Neuronal stem cell (in vitro differentiated cells): ENCODE data around the gene TNS3.
A peak's percentile ranks its signal among the peaks of the same experiment; 100 is the strongest.

Source experiments
- DNase-seq: peaks from one replicate; pipeline ENCODE4 v3.0.0-alpha.2; 2013; ENCODE audit warnings: low spot score
- H2AFZ ChIP-seq: one replicate; pipeline ENCODE4 v1.6.1; 2013; ENCODE audit warnings: mild to moderate bottlenecking, low read length, inconsistent platforms
- H2AK5ac ChIP-seq: 2 replicates; pipeline ENCODE4 v1.6.1; 2013; ENCODE audit warnings: low read depth, mild to moderate bottlenecking, inconsistent platforms, low read length, moderate library complexity, mixed read lengths
- H2BK120ac ChIP-seq: 2 replicates; pipeline ENCODE4 v1.6.1; 2013; ENCODE audit warnings: low read depth, mild to moderate bottlenecking, inconsistent platforms, low read length, moderate library complexity, mixed read lengths
- H2BK12ac ChIP-seq: one replicate; pipeline ENCODE4 v1.6.1; 2013; ENCODE audit warnings: low read length, inconsistent platforms
- H2BK15ac ChIP-seq: 2 replicates; pipeline ENCODE4 v1.6.1; 2013; ENCODE audit warnings: mild to moderate bottlenecking, low read length, inconsistent platforms, mixed read lengths
- H2BK5ac ChIP-seq: one replicate; pipeline ENCODE4 v1.6.1; 2013; ENCODE audit warnings: inconsistent platforms, mild to moderate bottlenecking, low read length, moderate library complexity
- H3K14ac ChIP-seq: one replicate; pipeline ENCODE4 v1.6.1; 2013; ENCODE audit warnings: low read length, inconsistent platforms
- H3K18ac ChIP-seq: 2 replicates; pipeline ENCODE4 v1.6.1; 2013; ENCODE audit warnings: low read length, inconsistent platforms
- H3K23ac ChIP-seq: 2 replicates; pipeline ENCODE4 v1.6.1; 2013; ENCODE audit warnings: low read depth, mild to moderate bottlenecking, mixed read lengths, low read length, inconsistent platforms; ENCODE audit not compliant: poor library complexity
- H3K27ac ChIP-seq: replicated peaks from 3 replicates; pipeline ENCODE4 v1.5.1; 2013; ENCODE audit warnings: low read length, inconsistent platforms
- H3K27me3 ChIP-seq, 3 experiments: 2 replicates each; pipeline ENCODE4 v1.6.1; 2013; ENCODE audit warnings: low read length in 3 of 3, mild to moderate bottlenecking in 2 of 3, inconsistent platforms in 1 of 3, low read depth in 1 of 3, mixed read lengths in 1 of 3, moderate library complexity in 1 of 3; ENCODE audit not compliant: control insufficient read depth in 3 of 3, insufficient read depth in 3 of 3
- H3K36me3 ChIP-seq, 2 donors: replicated peaks in 1 of 2; 2 replicates each; pipeline ENCODE4 v1.6.1; 2013; ENCODE audit warnings: low read length in 2 of 2; ENCODE audit not compliant: control insufficient read depth in 2 of 2, insufficient read depth in 2 of 2
- H3K4ac ChIP-seq: 2 replicates; pipeline ENCODE4 v1.6.1; 2013; ENCODE audit warnings: inconsistent platforms, mild to moderate bottlenecking, low read length, moderate library complexity
- H3K4me1 ChIP-seq, 2 donors: 1 replicate in 1 of 2; 2 replicates in 1 of 2; pipeline ENCODE4 v1.6.1; 2013; ENCODE audit warnings: low read length in 2 of 2, low read depth in 1 of 2; ENCODE audit not compliant: control insufficient read depth in 2 of 2, insufficient read depth in 1 of 2
- H3K4me2 ChIP-seq: one replicate; pipeline ENCODE4 v1.6.1; 2013; ENCODE audit warnings: mild to moderate bottlenecking, low read length, inconsistent platforms; ENCODE audit not compliant: insufficient read depth, poor library complexity, severe bottlenecking
- H3K4me3 ChIP-seq, 2 donors: 2 replicates each; pipeline ENCODE4 v1.5.1; 2013; ENCODE audit warnings: low read length in 2 of 2, mild to moderate bottlenecking in 2 of 2, inconsistent platforms in 1 of 2, moderate library complexity in 1 of 2
- H3K79me1 ChIP-seq: one replicate; pipeline ENCODE4 v1.6.1; 2013; ENCODE audit warnings: low read depth, mild to moderate bottlenecking, inconsistent platforms, low read length, moderate library complexity
- H3K9ac ChIP-seq: one replicate; pipeline ENCODE4 v1.6.1; 2013; ENCODE audit warnings: mild to moderate bottlenecking, low read depth, low read length, inconsistent platforms; ENCODE audit not compliant: poor library complexity
- H3K9me3 ChIP-seq, 2 donors: replicated peaks in 1 of 2; 2 replicates each; pipeline versions ENCODE3 to v1.6.1; 2013; ENCODE audit warnings: low read length in 2 of 2, mild to moderate bottlenecking in 2 of 2, inconsistent platforms in 1 of 2, low read depth in 1 of 2, mixed read lengths in 1 of 2, moderate library complexity in 1 of 2; ENCODE audit not compliant: control insufficient read depth in 2 of 2, insufficient read depth in 1 of 2
- H4K8ac ChIP-seq: one replicate; pipeline ENCODE4 v1.6.1; 2013; ENCODE audit warnings: low read depth, mild to moderate bottlenecking, inconsistent platforms, low read length, moderate library complexity
- H4K91ac ChIP-seq: one replicate; pipeline ENCODE4 v1.6.1; 2013; ENCODE audit warnings: low read length, low read depth, mild to moderate bottlenecking, inconsistent platforms; ENCODE audit not compliant: poor library complexity
- WGBS, 2 donors: extraction: QIAGEN DNeasy Blood & Tissue Kit; methylation state at CpG; one replicate each; pipeline ENCODE4 v1.1.7; 2013; ENCODE audit warnings: missing lambda C conversion rate in 2 of 2, mixed read lengths in 1 of 2; ENCODE audit not compliant: insufficient read length in 2 of 2, insufficient replicate concordance in 1 of 2; ENCODE audit errors: extremely low coverage in 2 of 2; 5-methylcytosine and 5-hydroxymethylcytosine counted together

TNS3 gene

DNA sequence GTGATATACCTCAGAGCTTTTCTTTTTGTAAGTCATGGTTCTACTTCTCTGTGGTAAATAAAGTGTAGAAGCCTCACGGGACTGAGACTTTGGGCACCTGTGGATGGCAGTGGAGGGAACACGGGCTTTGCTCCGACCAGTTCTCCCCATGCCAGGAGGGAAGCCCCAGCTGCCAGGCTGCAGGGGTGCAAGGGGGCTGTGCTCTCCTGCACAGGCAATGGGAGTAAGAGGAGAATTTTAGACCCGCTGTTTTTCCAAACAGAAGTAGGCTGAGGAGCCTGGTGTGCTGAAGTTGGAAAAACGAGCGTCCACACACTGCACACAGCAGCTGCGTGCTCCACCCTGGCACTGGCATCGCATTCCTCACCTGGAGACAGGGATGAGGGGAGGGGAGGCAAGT lies 282.4 kb downstream of the TNS3 start:
- H3K4ac ChIP-seq: no peak overlapping the region
- no peak overlapping the region for H2BK5ac ChIP-seq
- no peak overlapping the region for H4K91ac ChIP-seq
- H2BK120ac ChIP-seq: peak overlapping the region; percentile 14
- no CpG with 5 or more reads among the region's 8 CpGs for WGBS, 2 donors
- H3K36me3 ChIP-seq: peaks cover 16 to 30% of the 10 kb centered on the region in 2 donors
- no peak overlapping the region for H3K27ac ChIP-seq
- peak overlapping the region; percentile 68 for H3K18ac ChIP-seq
- H2BK12ac ChIP-seq: no peak overlapping the region
- no peak overlapping the region for H3K23ac ChIP-seq
- no peak overlapping the region for H3K4me2 ChIP-seq
- H2AK5ac ChIP-seq: no peak overlapping the region
- H4K8ac ChIP-seq: no peak overlapping the region
- no peak overlapping the region for H3K14ac ChIP-seq
- H3K9ac ChIP-seq: no peak overlapping the region
- DNase-seq: no peak
- no peak overlapping the region for H2AFZ ChIP-seq
- no peaks in the 10 kb centered on the region for H3K79me1 ChIP-seq
- H3K9me3 ChIP-seq: no peaks in the 10 kb centered on the region
- H3K4me3 ChIP-seq: no peak overlapping the region
- H3K4me1 ChIP-seq: peaks cover 0 to 3% of the 10 kb centered on the region in 2 donors
- no peak overlapping the region for H2BK15ac ChIP-seq
- H3K27me3 ChIP-seq: no peaks in the 10 kb centered on the region

DNA sequence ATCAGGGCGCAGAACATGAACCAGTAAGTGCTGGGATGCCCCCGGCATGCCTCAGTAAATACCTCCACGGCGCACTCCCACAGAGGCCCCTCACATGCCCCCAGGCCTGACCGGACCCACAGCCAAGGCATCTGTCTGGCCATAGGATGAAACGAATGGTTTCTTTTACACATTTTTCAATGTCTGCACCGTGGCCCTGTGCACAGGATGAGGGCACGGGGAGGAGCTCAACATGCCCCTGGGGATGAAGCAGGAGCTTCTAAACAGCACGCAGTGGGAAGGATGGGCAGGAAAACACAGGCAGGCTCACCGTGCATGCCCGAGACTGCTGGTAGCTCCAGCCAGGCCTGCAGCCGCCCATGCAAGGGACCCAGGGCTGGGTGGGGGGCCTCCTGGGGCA lies 283.3 kb downstream of the TNS3 start:
- WGBS, 2 donors: no CpG with 5 or more reads among the region's 12 CpGs

DNA sequence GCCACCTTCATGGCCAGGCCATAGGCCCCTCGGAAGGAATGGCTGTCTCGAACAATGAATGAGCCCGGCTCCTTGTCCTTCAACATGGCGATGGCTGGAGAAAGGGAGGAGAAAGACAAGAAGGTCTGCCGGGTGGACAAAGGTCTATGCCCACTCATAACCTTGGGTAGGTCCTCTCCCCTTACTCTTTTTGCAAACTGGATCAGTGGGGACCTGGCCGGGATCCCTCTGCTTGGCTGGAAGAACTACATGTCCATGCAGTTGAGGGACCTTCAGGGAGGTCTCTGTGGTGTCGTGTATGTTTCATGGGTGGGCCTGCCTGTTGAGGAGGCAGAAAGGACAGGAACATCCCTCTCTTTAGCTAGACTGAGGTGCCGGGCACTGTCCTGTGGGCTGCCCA lies 284.8 kb downstream of the TNS3 start:
- Histone ChIP-seq H4K91ac (no peak overlapping the region), H3K9me3 (no peaks in the 10 kb centered on the region), H4K8ac (no peak overlapping the region), H3K23ac (no peak overlapping the region), H3K79me1 (no peaks in the 10 kb centered on the region), H3K36me3 (peaks cover 27 to 33% of the 10 kb centered on the region in 2 donors), H3K4me1 (peaks cover 0 to 3% of the 10 kb centered on the region in 2 donors), H3K4me3 (no peak overlapping the region), H2BK15ac (no peak overlapping the region), H2BK5ac (no peak overlapping the region), H2BK120ac (no peak overlapping the region), H3K4me2 (no peak overlapping the region), H3K14ac (no peak overlapping the region), H2AFZ (no peak overlapping the region), H3K27ac (no peak overlapping the region), H3K27me3 (no peaks in the 10 kb centered on the region), H2BK12ac (no peak overlapping the region), H3K9ac (no peak overlapping the region), H3K18ac (no peak overlapping the region), H2AK5ac (no peak overlapping the region), H3K4ac (no peak overlapping the region)
- WGBS, 2 donors: no CpG with 5 or more reads among the region's 8 CpGs
- no peak for DNase-seq

More for the DNA sequence above, 283.3 kb downstream of the TNS3 start:
- no peak overlapping the region for H2BK15ac ChIP-seq
- no peak overlapping the region for H4K8ac ChIP-seq
- no peaks in the 10 kb centered on the region for H3K79me1 ChIP-seq
- no peak overlapping the region for H3K14ac ChIP-seq
- H3K27ac ChIP-seq: no peak overlapping the region
- H2AFZ ChIP-seq: no peak overlapping the region
- peak overlapping the region; percentile 58 for H3K18ac ChIP-seq
- H2BK120ac ChIP-seq: no peak overlapping the region
- no peak overlapping the region for H2BK12ac ChIP-seq
- no peak overlapping the region for H3K4ac ChIP-seq
- DNase-seq: no peak
- no peaks in the 10 kb centered on the region for H3K27me3 ChIP-seq
- H3K4me1 ChIP-seq: peaks cover 0 to 3% of the 10 kb centered on the region in 2 donors
- peaks cover 16 to 26% of the 10 kb centered on the region in 2 donors for H3K36me3 ChIP-seq
- peak overlapping the region; percentile 48 for H3K23ac ChIP-seq
- H3K9me3 ChIP-seq: no peaks in the 10 kb centered on the region
- no peak overlapping the region for H3K4me3 ChIP-seq
- no peak overlapping the region for H4K91ac ChIP-seq
- H3K9ac ChIP-seq: no peak overlapping the region
- H2BK5ac ChIP-seq: no peak overlapping the region
- H2AK5ac ChIP-seq: no peak overlapping the region
- H3K4me2 ChIP-seq: no peak overlapping the region

DNA sequence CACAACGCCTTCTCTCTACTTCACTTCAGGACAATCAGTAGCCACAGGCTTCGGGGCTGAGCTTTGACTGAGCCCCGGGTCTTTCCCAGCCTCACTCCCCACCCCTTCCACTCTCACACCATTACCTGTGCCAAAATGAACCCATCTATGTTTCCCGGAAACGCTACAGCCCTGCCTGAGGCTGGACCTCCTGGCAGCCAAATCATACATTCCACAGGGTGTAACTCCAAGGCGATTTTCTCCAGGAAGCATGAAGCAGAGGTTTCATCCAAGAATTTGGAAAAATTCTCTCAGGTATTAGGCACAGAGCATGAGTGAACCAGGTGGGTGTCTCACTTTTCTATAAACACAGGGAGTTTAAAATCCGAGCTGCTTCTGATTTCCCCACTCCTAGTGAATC lies 286.3 kb downstream of the TNS3 start:
- H3K27me3 ChIP-seq: no peaks in the 10 kb centered on the region

More for the DNA sequence above, 286.3 kb downstream of the TNS3 start:
- no CpG with 5 or more reads among the region's 7 CpGs for WGBS, 2 donors
- Histone ChIP-seq H3K36me3 (peaks cover 31 to 33% of the 10 kb centered on the region in 2 donors), H3K18ac (no peak overlapping the region), H3K9me3 (no peaks in the 10 kb centered on the region), H2BK120ac (no peak overlapping the region), H3K4me1 (peaks cover 0 to 3% of the 10 kb centered on the region in 2 donors), H3K4ac (no peak overlapping the region), H3K79me1 (no peaks in the 10 kb centered on the region), H3K27ac (no peak overlapping the region), H2AK5ac (no peak overlapping the region), H4K8ac (no peak overlapping the region), H3K14ac (no peak overlapping the region), H2BK5ac (no peak overlapping the region), H3K9ac (no peak overlapping the region), H3K4me2 (no peak overlapping the region), H3K23ac (no peak overlapping the region), H2AFZ (no peak overlapping the region), H4K91ac (no peak overlapping the region), H2BK12ac (no peak overlapping the region), H2BK15ac (no peak overlapping the region), H3K4me3 (no peak overlapping the region)
- DNase-seq: no peak
